ENCODE data around the gene SPACA7. TPM values are rescaled to one million over a fixed set of nuclear protein-coding genes. Genes with fewer than 3 reads are reported as not detected.
"Not testable (repeated sequence)": the region's sequence is repeated elsewhere in the genome, so short reads cannot be mapped to it uniquely, and the experiment has no call there.

The SPACA7 gene
- total RNA-seq, 2 experiments from 2014 or later: not detected

- CTCF ChIA-PET; H3K27me3 Mint-ChIP-seq (ENCODE audit: low read depth); H3K36me3 Mint-ChIP-seq (ENCODE audit: low read depth); H3K4me3 Mint-ChIP-seq; H3K4me1 Mint-ChIP-seq (ENCODE audit: low read depth); H3K9me3 Mint-ChIP-seq (ENCODE audit: insufficient read depth); ATAC-seq; DNase-seq; POLR2A ChIA-PET; H3K27ac Mint-ChIP-seq: not testable (repeated sequence)
These were observed 18.9 kb downstream of the SPACA7 start for GRCh38 chr13:112395022-112395421.

GRCh38 chr13:112395941-112396340, 19.8 kb downstream of the SPACA7 start:
- H3K9me3 Mint-ChIP-seq (ENCODE audit: insufficient read depth); CTCF ChIA-PET; H3K36me3 Mint-ChIP-seq (ENCODE audit: low read depth); H3K27me3 Mint-ChIP-seq (ENCODE audit: low read depth); DNase-seq; H3K27ac Mint-ChIP-seq; H3K4me3 Mint-ChIP-seq; H3K4me1 Mint-ChIP-seq (ENCODE audit: low read depth); POLR2A ChIA-PET; ATAC-seq: not testable (repeated sequence)

- H3K9me3 Mint-ChIP-seq (ENCODE audit: insufficient read depth): no peaks in the 10 kb centered on the region
- H3K4me1 Mint-ChIP-seq (ENCODE audit: low read depth): no peaks in the 10 kb centered on the region
- DNase-seq: no peak
- H3K4me3 Mint-ChIP-seq: no peak overlapping the region
- POLR2A ChIA-PET: no interaction called here
- no peak overlapping the region for H3K27ac Mint-ChIP-seq
- CTCF ChIA-PET: no interaction called here
- no peaks in the 10 kb centered on the region for H3K36me3 Mint-ChIP-seq (ENCODE audit: low read depth)
- no peaks in the 10 kb centered on the region for H3K27me3 Mint-ChIP-seq (ENCODE audit: low read depth)
- no peak for ATAC-seq
These were observed 21.0 kb downstream of the SPACA7 start for GRCh38 chr13:112397108-112397507.

- H3K36me3 Mint-ChIP-seq (ENCODE audit: low read depth); H3K4me3 Mint-ChIP-seq; DNase-seq; H3K27ac Mint-ChIP-seq; H3K4me1 Mint-ChIP-seq (ENCODE audit: low read depth); H3K9me3 Mint-ChIP-seq (ENCODE audit: insufficient read depth); CTCF ChIA-PET; POLR2A ChIA-PET; H3K27me3 Mint-ChIP-seq (ENCODE audit: low read depth); ATAC-seq: not testable (repeated sequence)
These were observed 22.2 kb downstream of the SPACA7 start for GRCh38 chr13:112398347-112398746.

- CTCF ChIA-PET, DNase-seq, POLR2A ChIA-PET: not testable (repeated sequence)
These were observed 33.7 kb downstream of the SPACA7 start for GRCh38 chr13:112409828-112410227.

GRCh38 chr13:112416647-112417046, 40.5 kb downstream of the SPACA7 start:
- Mint-ChIP-seq H3K36me3 (ENCODE audit: low read depth) (no peaks in the 10 kb centered on the region), H3K27ac (no peak overlapping the region), H3K9me3 (ENCODE audit: insufficient read depth) (peaks cover 21% of the 10 kb centered on the region), H3K27me3 (ENCODE audit: low read depth) (no peaks in the 10 kb centered on the region), H3K4me1 (ENCODE audit: low read depth) (no peaks in the 10 kb centered on the region), H3K4me3 (no peak overlapping the region)
- ChIA-PET POLR2A (no interaction called here), CTCF (no interaction called here)
- no peak for DNase-seq
- no peak for ATAC-seq

More at GRCh38 chr13:112409828-112410227, 33.7 kb downstream of the SPACA7 start:
- H3K4me3 Mint-ChIP-seq; H3K4me1 Mint-ChIP-seq (ENCODE audit: low read depth); H3K36me3 Mint-ChIP-seq (ENCODE audit: low read depth); H3K9me3 Mint-ChIP-seq (ENCODE audit: insufficient read depth); H3K27ac Mint-ChIP-seq; H3K27me3 Mint-ChIP-seq (ENCODE audit: low read depth); ATAC-seq: not testable (repeated sequence)

- ChIA-PET POLR2A (no interaction called here), CTCF (no interaction called here)
- peaks cover 21% of the 10 kb centered on the region for H3K9me3 Mint-ChIP-seq (ENCODE audit: insufficient read depth)
- DNase-seq: no peak
- no peaks in the 10 kb centered on the region for H3K36me3 Mint-ChIP-seq (ENCODE audit: low read depth)
- no peak overlapping the region for H3K27ac Mint-ChIP-seq
- H3K4me3 Mint-ChIP-seq: no peak overlapping the region
- no peaks in the 10 kb centered on the region for H3K4me1 Mint-ChIP-seq (ENCODE audit: low read depth)
- H3K27me3 Mint-ChIP-seq (ENCODE audit: low read depth): no peaks in the 10 kb centered on the region
- no peak for ATAC-seq
These were observed 40.9 kb downstream of the SPACA7 start for GRCh38 chr13:112417079-112417478.

- ATAC-seq (no peak), DNase-seq (no peak)
- Mint-ChIP-seq H3K4me3 (no peak overlapping the region), H3K4me1 (ENCODE audit: low read depth) (no peaks in the 10 kb centered on the region), H3K27me3 (ENCODE audit: low read depth) (peaks cover 2% of the 10 kb centered on the region), H3K27ac (no peak overlapping the region), H3K9me3 (ENCODE audit: insufficient read depth) (peaks cover 26% of the 10 kb centered on the region), H3K36me3 (ENCODE audit: low read depth) (no peaks in the 10 kb centered on the region)
- CTCF ChIA-PET: no interaction called here
- POLR2A ChIA-PET: no interaction called here
These were observed 47.9 kb downstream of the SPACA7 start for GRCh38 chr13:112424098-112424497.

GRCh38 chr13:112428704-112429103, 52.5 kb downstream of the SPACA7 start:
- peaks cover 7% of the 10 kb centered on the region for H3K9me3 Mint-ChIP-seq (ENCODE audit: insufficient read depth)
- ATAC-seq (no peak), DNase-seq (no peak)
- no peaks in the 10 kb centered on the region for H3K4me1 Mint-ChIP-seq (ENCODE audit: low read depth)
- H3K36me3 Mint-ChIP-seq (ENCODE audit: low read depth): no peaks in the 10 kb centered on the region
- H3K27ac Mint-ChIP-seq: no peak overlapping the region
- peaks cover 2% of the 10 kb centered on the region for H3K27me3 Mint-ChIP-seq (ENCODE audit: low read depth)
- no peak overlapping the region for H3K4me3 Mint-ChIP-seq
- ChIA-PET CTCF (no interaction called here), POLR2A (no interaction called here)

- no peaks in the 10 kb centered on the region for H3K4me1 Mint-ChIP-seq (ENCODE audit: low read depth)
- CTCF ChIA-PET: no interaction called here
- no peaks in the 10 kb centered on the region for H3K9me3 Mint-ChIP-seq (ENCODE audit: insufficient read depth)
- H3K4me3 Mint-ChIP-seq: no peak overlapping the region
- POLR2A ChIA-PET: no interaction called here
- no peaks in the 10 kb centered on the region for H3K36me3 Mint-ChIP-seq (ENCODE audit: low read depth)
- peaks cover 2% of the 10 kb centered on the region for H3K27me3 Mint-ChIP-seq (ENCODE audit: low read depth)
- H3K27ac Mint-ChIP-seq: no peak overlapping the region
- no peak for ATAC-seq
- DNase-seq: peak; percentile 4
These were observed 55.6 kb downstream of the SPACA7 start for GRCh38 chr13:112431734-112432133.

GRCh38 chr13:112432734-112433133, 56.6 kb downstream of the SPACA7 start:
- CTCF ChIA-PET; H3K4me1 Mint-ChIP-seq (ENCODE audit: low read depth); H3K27me3 Mint-ChIP-seq (ENCODE audit: low read depth); H3K36me3 Mint-ChIP-seq (ENCODE audit: low read depth); H3K4me3 Mint-ChIP-seq; H3K27ac Mint-ChIP-seq; ATAC-seq; H3K9me3 Mint-ChIP-seq (ENCODE audit: insufficient read depth); POLR2A ChIA-PET; DNase-seq: not testable (repeated sequence)

- H3K27me3 Mint-ChIP-seq (ENCODE audit: low read depth); H3K4me1 Mint-ChIP-seq (ENCODE audit: low read depth); H3K4me3 Mint-ChIP-seq; H3K27ac Mint-ChIP-seq; ATAC-seq; H3K9me3 Mint-ChIP-seq (ENCODE audit: insufficient read depth); H3K36me3 Mint-ChIP-seq (ENCODE audit: low read depth); POLR2A ChIA-PET; CTCF ChIA-PET: not testable (repeated sequence)
- DNase-seq: peak; percentile 7
These were observed 57.4 kb downstream of the SPACA7 start for GRCh38 chr13:112433517-112433916.

- ATAC-seq (no peak), DNase-seq (no peak)
- Mint-ChIP-seq H3K27me3 (ENCODE audit: low read depth) (peaks cover 3% of the 10 kb centered on the region), H3K4me3 (no peak overlapping the region), H3K27ac (no peak overlapping the region), H3K4me1 (ENCODE audit: low read depth) (no peaks in the 10 kb centered on the region), H3K9me3 (ENCODE audit: insufficient read depth) (peaks cover 7% of the 10 kb centered on the region), H3K36me3 (ENCODE audit: low read depth) (no peaks in the 10 kb centered on the region)
- ChIA-PET POLR2A (no interaction called here), CTCF (no interaction called here)
These were observed 57.9 kb downstream of the SPACA7 start for GRCh38 chr13:112434032-112434431.

Data from activated CD8-positive, alpha-beta T cell treated with anti-CD3 and anti-CD28 coated beads, Interleukin-2, amount 10 ng/mL, durations not matched to agents 7 days and 5 days (primary cell).